ENCODE measurements around the gene TSC2. TPM values are rescaled to one million over a fixed set of nuclear protein-coding genes. Genes with fewer than 3 reads are reported as not detected.
"Not testable (repeated sequence)": the region's sequence is repeated elsewhere in the genome, so short reads cannot be mapped to it uniquely, and the experiment has no call there.

TSC2 gene
- total and polyA plus RNA-seq, 3 experiments from 2014 or later: 46.4 to 86.3 (median 79.3) TPM

- H3K9me3 Mint-ChIP-seq; POLR2A ChIA-PET; H3K27me3 ChIP-seq (ENCODE audit: insufficient read depth, low read length, poor library complexity, severe bottlenecking); H3K27ac ChIP-seq (ENCODE audit: low read depth, low read length); H3K4me1 Mint-ChIP-seq; H3K9me3 ChIP-seq (ENCODE audit: low read length); H3K4me1 ChIP-seq (ENCODE audit: insufficient read depth, low read length); H3K27ac Mint-ChIP-seq; H3K4me3 ChIP-seq (ENCODE audit: low read length); DNase-seq; CTCF ChIA-PET; H3K36me3 ChIP-seq (ENCODE audit: insufficient read depth, low read length); H3K27me3 Mint-ChIP-seq; H3K4me3 Mint-ChIP-seq: not testable (repeated sequence)
- H3K36me3 Mint-ChIP-seq: peaks cover 0 to 25% (median 2%) of the 10 kb centered on the region in 3 donors
Measured at GRCh38 chr16:2107121-2107790, 59.5 kb downstream of the TSC2 start.

GRCh38 chr16:2107791-2108125, 60.0 kb downstream of the TSC2 start:
- H3K4me1 ChIP-seq (ENCODE audit: insufficient read depth, low read length); H3K27ac ChIP-seq (ENCODE audit: low read depth, low read length); POLR2A ChIA-PET; H3K27me3 Mint-ChIP-seq; CTCF ChIA-PET; H3K27me3 ChIP-seq (ENCODE audit: insufficient read depth, low read length, poor library complexity, severe bottlenecking); H3K9me3 ChIP-seq (ENCODE audit: low read length); H3K36me3 ChIP-seq (ENCODE audit: insufficient read depth, low read length); H3K9me3 Mint-ChIP-seq; H3K4me3 ChIP-seq (ENCODE audit: low read length); DNase-seq; H3K4me1 Mint-ChIP-seq; H3K4me3 Mint-ChIP-seq; H3K27ac Mint-ChIP-seq: not testable (repeated sequence)
- peaks cover 0 to 25% (median 2%) of the 10 kb centered on the region in 3 donors for H3K36me3 Mint-ChIP-seq

- CTCF ChIA-PET; H3K36me3 ChIP-seq (ENCODE audit: insufficient read depth, low read length); H3K4me1 ChIP-seq (ENCODE audit: insufficient read depth, low read length); H3K4me3 Mint-ChIP-seq; DNase-seq; H3K27ac ChIP-seq (ENCODE audit: low read depth, low read length); H3K27me3 ChIP-seq (ENCODE audit: insufficient read depth, low read length, poor library complexity, severe bottlenecking); H3K9me3 ChIP-seq (ENCODE audit: low read length); H3K4me3 ChIP-seq (ENCODE audit: low read length); POLR2A ChIA-PET; H3K9me3 Mint-ChIP-seq; H3K27ac Mint-ChIP-seq; H3K27me3 Mint-ChIP-seq; H3K4me1 Mint-ChIP-seq: not testable (repeated sequence)
- peaks cover 0 to 25% (median 2%) of the 10 kb centered on the region in 3 donors for H3K36me3 Mint-ChIP-seq
Measured at GRCh38 chr16:2108446-2109270, 60.9 kb downstream of the TSC2 start.

GRCh38 chr16:2109271-2109580, 61.4 kb downstream of the TSC2 start:
- H3K9me3 Mint-ChIP-seq; H3K27ac ChIP-seq (ENCODE audit: low read depth, low read length); H3K4me3 ChIP-seq (ENCODE audit: low read length); H3K9me3 ChIP-seq (ENCODE audit: low read length); H3K4me1 ChIP-seq (ENCODE audit: insufficient read depth, low read length); H3K4me1 Mint-ChIP-seq; H3K27me3 Mint-ChIP-seq; CTCF ChIA-PET; DNase-seq; H3K27me3 ChIP-seq (ENCODE audit: insufficient read depth, low read length, poor library complexity, severe bottlenecking); H3K4me3 Mint-ChIP-seq; POLR2A ChIA-PET; H3K27ac Mint-ChIP-seq; H3K36me3 ChIP-seq (ENCODE audit: insufficient read depth, low read length): not testable (repeated sequence)
- H3K36me3 Mint-ChIP-seq: peaks cover 0 to 26% (median 2%) of the 10 kb centered on the region in 3 donors

- DNase-seq; CTCF ChIA-PET; H3K27ac Mint-ChIP-seq; H3K9me3 ChIP-seq (ENCODE audit: low read length); H3K27me3 ChIP-seq (ENCODE audit: insufficient read depth, low read length, poor library complexity, severe bottlenecking); H3K4me1 Mint-ChIP-seq; H3K9me3 Mint-ChIP-seq; H3K4me3 Mint-ChIP-seq; H3K36me3 ChIP-seq (ENCODE audit: insufficient read depth, low read length); H3K27ac ChIP-seq (ENCODE audit: low read depth, low read length); H3K4me1 ChIP-seq (ENCODE audit: insufficient read depth, low read length); H3K4me3 ChIP-seq (ENCODE audit: low read length); H3K27me3 Mint-ChIP-seq; POLR2A ChIA-PET: not testable (repeated sequence)
- H3K36me3 Mint-ChIP-seq: peaks cover 0 to 27% (median 2%) of the 10 kb centered on the region in 3 donors
Measured at GRCh38 chr16:2109872-2110271, 62.1 kb downstream of the TSC2 start.

GRCh38 chr16:2110332-2111008, 62.7 kb downstream of the TSC2 start:
- H3K9me3 ChIP-seq (ENCODE audit: low read length); H3K4me1 ChIP-seq (ENCODE audit: insufficient read depth, low read length); H3K4me3 ChIP-seq (ENCODE audit: low read length); H3K4me1 Mint-ChIP-seq; H3K4me3 Mint-ChIP-seq; H3K27me3 ChIP-seq (ENCODE audit: insufficient read depth, low read length, poor library complexity, severe bottlenecking); H3K27ac ChIP-seq (ENCODE audit: low read depth, low read length); H3K36me3 ChIP-seq (ENCODE audit: insufficient read depth, low read length); H3K27ac Mint-ChIP-seq; DNase-seq; H3K27me3 Mint-ChIP-seq; CTCF ChIA-PET; H3K9me3 Mint-ChIP-seq; POLR2A ChIA-PET: not testable (repeated sequence)
- peaks cover 0 to 27% (median 2%) of the 10 kb centered on the region in 3 donors for H3K36me3 Mint-ChIP-seq

GRCh38 chr16:2111009-2111353, 63.2 kb downstream of the TSC2 start:
- H3K36me3 Mint-ChIP-seq: peaks cover 0 to 26% (median 2%) of the 10 kb centered on the region in 3 donors
- CTCF ChIA-PET; H3K4me3 ChIP-seq (ENCODE audit: low read length); H3K27ac Mint-ChIP-seq; H3K27me3 Mint-ChIP-seq; H3K27me3 ChIP-seq (ENCODE audit: insufficient read depth, low read length, poor library complexity, severe bottlenecking); POLR2A ChIA-PET; H3K27ac ChIP-seq (ENCODE audit: low read depth, low read length); DNase-seq; H3K4me1 ChIP-seq (ENCODE audit: insufficient read depth, low read length); H3K9me3 Mint-ChIP-seq; H3K4me1 Mint-ChIP-seq; H3K36me3 ChIP-seq (ENCODE audit: insufficient read depth, low read length); H3K4me3 Mint-ChIP-seq; H3K9me3 ChIP-seq (ENCODE audit: low read length): not testable (repeated sequence)

GRCh38 chr16:2111412-2112335, 63.9 kb downstream of the TSC2 start:
- CTCF ChIA-PET; H3K27me3 ChIP-seq (ENCODE audit: insufficient read depth, low read length, poor library complexity, severe bottlenecking); H3K27me3 Mint-ChIP-seq; DNase-seq; H3K9me3 Mint-ChIP-seq; POLR2A ChIA-PET; H3K9me3 ChIP-seq (ENCODE audit: low read length); H3K36me3 ChIP-seq (ENCODE audit: insufficient read depth, low read length); H3K27ac ChIP-seq (ENCODE audit: low read depth, low read length); H3K4me1 ChIP-seq (ENCODE audit: insufficient read depth, low read length); H3K4me1 Mint-ChIP-seq; H3K4me3 ChIP-seq (ENCODE audit: low read length); H3K4me3 Mint-ChIP-seq: not testable (repeated sequence)
- Mint-ChIP-seq H3K36me3 (peaks cover 0 to 26% (median 2%) of the 10 kb centered on the region in 3 donors), H3K27ac (peak overlapping the region in 1 of 8 donors; percentile 91)

Data from CD8-positive, alpha-beta memory T cell (primary cell).